ENCODE measurements around the gene PMFBP1. TPM values are rescaled to one million over a fixed set of nuclear protein-coding genes. Genes with fewer than 3 reads are reported as not detected.

PMFBP1 gene
- total and polyA plus RNA-seq, 2 donors (not counting 1 experiment from before 2014, with no cell fraction given) = 1.2 to 9.5 TPM

DNA sequence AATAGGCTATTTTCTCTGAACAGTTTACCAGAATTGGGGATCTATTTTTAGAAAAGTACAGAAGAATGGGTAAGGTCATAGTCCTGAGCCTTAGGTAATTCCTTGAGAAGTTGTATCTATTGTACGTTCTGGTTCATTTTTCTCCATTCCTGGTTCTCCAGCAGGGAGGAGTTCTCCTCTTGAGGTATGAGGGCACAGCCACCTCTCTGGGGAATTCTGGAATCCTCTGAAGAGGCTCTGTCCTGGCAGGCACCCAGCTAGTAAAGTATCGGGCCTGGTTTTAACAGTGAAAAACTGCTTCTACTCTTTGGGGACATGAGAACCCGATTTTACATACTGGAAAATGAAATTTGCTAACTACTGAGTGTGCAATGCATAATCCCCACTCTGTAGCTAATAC, 19.6 kb upstream of the PMFBP1 start:
- DNase-seq (no peak), ATAC-seq (ENCODE audit: low read depth) (no peak)
- Mint-ChIP-seq H3K4me3 (no peak overlapping the region), H3K9me3 (ENCODE audit: insufficient read depth) (no peaks in the 10 kb centered on the region), H3K27me3 (no peaks in the 10 kb centered on the region), H3K4me1 (no peaks in the 10 kb centered on the region), H3K27ac (no peak overlapping the region)
- CTCF ChIA-PET = no interaction called here
- Histone ChIP-seq H3K9me3 (ENCODE audit: control extremely low read depth in 1 of 3, control insufficient read depth in 2 of 3, insufficient read depth in 1 of 3, low read length in 2 of 3) (no peaks in the 10 kb centered on the region), H2AFZ (ENCODE audit: insufficient read depth, low read depth, low read length, poor library complexity, severe bottlenecking) (no peak overlapping the region), H3K27ac (ENCODE audit: low read length in 2 of 2) (no peak overlapping the region), H3K27me3 (replicated peaks in 1 of 4; ENCODE audit: control extremely low read depth in 1 of 4, control insufficient read depth in 3 of 4, insufficient read depth in 4 of 4, low read length in 3 of 4) (no peaks in the 10 kb centered on the region), H3K4me3 (ENCODE audit: control extremely low read depth in 1 of 5, extremely low read depth in 1 of 5, insufficient read depth in 1 of 5, low read depth in 2 of 5, low read length in 4 of 5) (no peak overlapping the region), H3K36me3 (replicated peaks in 1 of 2; ENCODE audit: control extremely low read depth in 1 of 2, control insufficient read depth in 1 of 2, extremely low read depth in 1 of 2, insufficient read depth in 2 of 2, low read length in 1 of 2) (no peaks in the 10 kb centered on the region), H3K9ac (ENCODE audit: low read length) (no peak overlapping the region), H3K4me2 (replicated peaks; ENCODE audit: low read depth, low read length, poor library complexity, severe bottlenecking) (no peak overlapping the region), H3K4me1 (ENCODE audit: control insufficient read depth in 2 of 2, insufficient read depth in 2 of 2, low read length in 2 of 2) (no peaks in the 10 kb centered on the region), H3K79me2 (ENCODE audit: control insufficient read depth, insufficient read depth, low read length) (no peaks in the 10 kb centered on the region), H4K20me1 (ENCODE audit: control insufficient read depth, insufficient read depth, low read length, poor library complexity, severe bottlenecking) (no peaks in the 10 kb centered on the region)
- POLR2A ChIA-PET = no interaction called here
- 93% methylated on average over 2 of the region's 3 CpGs for WGBS (ENCODE audit: insufficient coverage)
- intact Hi-C loops (cut with micrococcal nuclease) = no loop called here
- TF ChIP-seq EZH2 (IDR thresholded peaks at IDR 0.05; ENCODE audit: borderline replicate concordance, insufficient read depth, low read depth, low read length, poor library complexity, severe bottlenecking) = no peak
- TF ChIP-seq, protein P1, sequence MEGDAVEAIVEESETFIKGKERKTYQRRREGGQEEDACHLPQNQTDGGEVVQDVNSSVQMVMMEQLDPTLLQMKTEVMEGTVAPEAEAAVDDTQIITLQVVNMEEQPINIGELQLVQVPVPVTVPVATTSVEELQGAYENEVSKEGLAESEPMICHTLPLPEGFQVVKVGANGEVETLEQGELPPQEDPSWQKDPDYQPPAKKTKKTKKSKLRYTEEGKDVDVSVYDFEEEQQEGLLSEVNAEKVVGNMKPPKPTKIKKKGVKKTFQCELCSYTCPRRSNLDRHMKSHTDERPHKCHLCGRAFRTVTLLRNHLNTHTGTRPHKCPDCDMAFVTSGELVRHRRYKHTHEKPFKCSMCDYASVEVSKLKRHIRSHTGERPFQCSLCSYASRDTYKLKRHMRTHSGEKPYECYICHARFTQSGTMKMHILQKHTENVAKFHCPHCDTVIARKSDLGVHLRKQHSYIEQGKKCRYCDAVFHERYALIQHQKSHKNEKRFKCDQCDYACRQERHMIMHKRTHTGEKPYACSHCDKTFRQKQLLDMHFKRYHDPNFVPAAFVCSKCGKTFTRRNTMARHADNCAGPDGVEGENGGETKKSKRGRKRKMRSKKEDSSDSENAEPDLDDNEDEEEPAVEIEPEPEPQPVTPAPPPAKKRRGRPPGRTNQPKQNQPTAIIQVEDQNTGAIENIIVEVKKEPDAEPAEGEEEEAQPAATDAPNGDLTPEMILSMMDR (IDR thresholded peaks at IDR 0.05) = no peak

DNA sequence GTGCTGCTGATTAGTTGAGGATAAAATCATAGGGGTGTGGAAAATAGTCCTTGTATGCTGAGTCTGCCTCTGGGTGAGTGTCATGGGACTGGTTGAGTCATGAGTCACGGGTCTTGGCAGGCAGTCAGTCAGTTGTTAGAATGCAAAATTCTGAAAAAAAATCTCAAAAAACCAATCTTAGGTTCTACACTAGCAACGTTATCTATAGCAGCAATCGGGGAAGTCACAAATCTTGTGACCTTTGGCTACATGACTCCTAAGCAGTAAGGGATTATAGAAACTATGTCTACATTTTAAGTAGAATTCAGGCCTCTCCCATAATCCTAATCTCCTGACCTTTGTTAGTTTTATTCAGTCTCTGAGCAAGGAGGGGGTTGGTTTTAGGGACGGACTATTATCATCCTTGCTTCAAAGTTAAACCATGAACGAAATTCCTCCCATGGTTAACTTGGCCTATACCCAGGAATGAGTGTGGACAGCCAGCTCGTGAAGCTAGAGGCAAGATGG, 18.0 kb upstream of the PMFBP1 start:
- ChIA-PET POLR2A (no interaction called here), CTCF (no interaction called here)
- no peaks in the 10 kb centered on the region for H3K27me3 ChIP-seq (replicated peaks in 1 of 4; ENCODE audit: control extremely low read depth in 1 of 4, control insufficient read depth in 3 of 4, insufficient read depth in 4 of 4, low read length in 3 of 4)
- no peak overlapping the region for H3K9ac ChIP-seq (ENCODE audit: low read length)
- DNase-seq = no peak
- no peak overlapping the region for H3K27ac ChIP-seq (ENCODE audit: low read length in 2 of 2)
- no peaks in the 10 kb centered on the region for H3K27me3 Mint-ChIP-seq
- H3K4me1 Mint-ChIP-seq = no peaks in the 10 kb centered on the region
- TF ChIP-seq, protein P1 (IDR thresholded peaks at IDR 0.05) = no peak
- no peak for TF ChIP-seq EZH2 (IDR thresholded peaks at IDR 0.05; ENCODE audit: borderline replicate concordance, insufficient read depth, low read depth, low read length, poor library complexity, severe bottlenecking)
- ATAC-seq (ENCODE audit: low read depth) = no peak
- no peaks in the 10 kb centered on the region for H3K79me2 ChIP-seq (ENCODE audit: control insufficient read depth, insufficient read depth, low read length)
- H3K27ac Mint-ChIP-seq = no peak overlapping the region
- no peaks in the 10 kb centered on the region for H3K9me3 Mint-ChIP-seq (ENCODE audit: insufficient read depth)
- no peak overlapping the region for H3K4me3 ChIP-seq (ENCODE audit: control extremely low read depth in 1 of 5, extremely low read depth in 1 of 5, insufficient read depth in 1 of 5, low read depth in 2 of 5, low read length in 4 of 5)
- intact Hi-C loops (cut with micrococcal nuclease) = no loop called here
- H2AFZ ChIP-seq (ENCODE audit: insufficient read depth, low read depth, low read length, poor library complexity, severe bottlenecking) = no peak overlapping the region
- H4K20me1 ChIP-seq (ENCODE audit: control insufficient read depth, insufficient read depth, low read length, poor library complexity, severe bottlenecking) = no peaks in the 10 kb centered on the region
- H3K4me2 ChIP-seq (replicated peaks; ENCODE audit: low read depth, low read length, poor library complexity, severe bottlenecking) = no peak overlapping the region
- WGBS (ENCODE audit: insufficient coverage) = 100% methylated on average over 1 of the region's 6 CpGs
- no peaks in the 10 kb centered on the region for H3K9me3 ChIP-seq (ENCODE audit: control extremely low read depth in 1 of 3, control insufficient read depth in 2 of 3, insufficient read depth in 1 of 3, low read length in 2 of 3)
- no peaks in the 10 kb centered on the region for H3K36me3 ChIP-seq (replicated peaks in 1 of 2; ENCODE audit: control extremely low read depth in 1 of 2, control insufficient read depth in 1 of 2, extremely low read depth in 1 of 2, insufficient read depth in 2 of 2, low read length in 1 of 2)
- no peaks in the 10 kb centered on the region for H3K4me1 ChIP-seq (ENCODE audit: control insufficient read depth in 2 of 2, insufficient read depth in 2 of 2, low read length in 2 of 2)
- H3K4me3 Mint-ChIP-seq = no peak overlapping the region
